ENCODE data around the gene TRIO. TPM values are rescaled to one million over a fixed set of nuclear protein-coding genes. Genes with fewer than 3 reads are reported as not detected.

The TRIO gene
- total and polyA plus RNA-seq, 2 of the 8 experiments (the other 6 are each of a cell fraction or from before 2014, with no cell fraction given), result 35.1 to 69.1 TPM

DNA sequence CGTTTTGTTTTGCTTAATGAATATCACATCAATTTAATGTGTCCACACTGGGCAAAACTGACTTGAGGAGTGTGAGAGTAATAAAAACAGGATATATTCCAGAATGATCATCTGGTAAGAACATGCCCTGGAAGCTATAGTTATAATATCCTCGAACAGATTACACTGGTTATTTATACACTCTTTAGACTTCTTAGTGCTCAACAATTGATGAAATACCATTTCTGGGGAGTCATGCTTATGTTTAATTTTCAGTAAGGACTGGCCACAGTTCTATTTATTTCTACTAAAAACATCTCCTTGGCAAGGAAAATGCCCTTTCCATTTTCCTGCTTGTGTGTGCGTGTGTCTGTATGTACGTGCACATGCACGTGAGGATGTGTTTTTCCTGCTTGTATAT is 205.0 kb downstream of the TRIO start (continued):
- TF ChIP-seq HDAC6 (IDR thresholded peaks at IDR 0.05; ENCODE audit: low read depth, low read length) (no peak), CBX8 (IDR thresholded peaks at IDR 0.05; ENCODE audit: borderline replicate concordance, low read depth, low read length) (no peak), ASH2L (IDR thresholded peaks at IDR 0.05; ENCODE audit: low read length) (no peak)
